Mesendoderm (in vitro differentiated cells): Measurements from ENCODE around the gene GMCL1.
"Not testable (repeated sequence)": the region's sequence is repeated elsewhere in the genome, so short reads cannot be mapped to it uniquely, and the experiment has no call there.

ENCODE experiments used
- DNase-seq: peaks from one replicate; pipeline ENCODE4 v3.0.0; 2013
- H2AK5ac ChIP-seq: 2 replicates; pipeline ENCODE4 v1.6.1; 2013; ENCODE audit warnings: low read length, inconsistent platforms
- H2BK120ac ChIP-seq: 2 replicates; pipeline ENCODE4 v1.6.1; 2013; ENCODE audit warnings: low read depth, mild to moderate bottlenecking, low read length, moderate library complexity, mixed read lengths
- H2BK15ac ChIP-seq: replicated peaks from 2 replicates; pipeline ENCODE4 v1.6.1; 2013; ENCODE audit warnings: low read depth, mild to moderate bottlenecking, moderate library complexity
- H2BK5ac ChIP-seq: 2 replicates; pipeline ENCODE4 v1.6.1; 2013; ENCODE audit warnings: low read length, inconsistent platforms
- H3K18ac ChIP-seq: 2 replicates; pipeline ENCODE4 v1.6.1; 2013; ENCODE audit warnings: mild to moderate bottlenecking, low read length, mixed read lengths
- H3K23ac ChIP-seq: one replicate; pipeline ENCODE4 v1.6.1; 2013; ENCODE audit warnings: low read length
- H3K27ac ChIP-seq: 2 replicates; pipeline ENCODE4 v1.5.1; 2013; ENCODE audit warnings: low read depth, mild to moderate bottlenecking, inconsistent platforms, low read length, moderate library complexity
- H3K27me3 ChIP-seq: 2 replicates; pipeline ENCODE4 v1.6.1; 2013; ENCODE audit warnings: low read length, control low read depth, mild to moderate bottlenecking, inconsistent platforms; ENCODE audit not compliant: insufficient read depth, poor library complexity
- H3K36me3 ChIP-seq: 2 replicates; pipeline ENCODE4 v1.6.1; 2013; ENCODE audit warnings: low read length, inconsistent platforms; ENCODE audit not compliant: control insufficient read depth, insufficient read depth
- H3K4ac ChIP-seq: one replicate; pipeline ENCODE4 v1.6.1; 2013; ENCODE audit warnings: low read depth, mild to moderate bottlenecking, low read length, moderate library complexity
- H3K4me1 ChIP-seq: 2 replicates; pipeline ENCODE4 v1.6.1; 2013; ENCODE audit warnings: low read depth, low read length, inconsistent platforms; ENCODE audit not compliant: control insufficient read depth
- H3K4me2 ChIP-seq: 2 replicates; pipeline ENCODE4 v1.6.1; 2013; ENCODE audit warnings: low read length
- H3K4me3 ChIP-seq: 2 replicates; pipeline ENCODE4 v1.5.1; 2013; ENCODE audit warnings: mild to moderate bottlenecking, low read length
- H3K56ac ChIP-seq: one replicate; pipeline ENCODE4 v1.6.1; 2013; ENCODE audit warnings: low read length
- H3K79me1 ChIP-seq: 2 replicates; pipeline ENCODE4 v1.6.1; 2013; ENCODE audit warnings: low read length, inconsistent platforms
- H3K79me2 ChIP-seq: 2 replicates; pipeline ENCODE4 v1.6.1; 2013; ENCODE audit warnings: mild to moderate bottlenecking, low read length; ENCODE audit not compliant: control insufficient read depth, insufficient read depth
- H3K9ac ChIP-seq: 2 replicates; pipeline ENCODE4 v1.6.1; 2013; ENCODE audit warnings: low read length, inconsistent platforms
- H4K5ac ChIP-seq: one replicate; pipeline ENCODE4 v1.6.1; 2013; ENCODE audit warnings: low read length
- H4K8ac ChIP-seq: one replicate; pipeline ENCODE4 v1.6.1; 2013; ENCODE audit warnings: low read depth, mild to moderate bottlenecking, control low read depth, low read length, moderate library complexity
- WGBS: extraction: QIAGEN DNeasy Blood & Tissue Kit; methylation state at CpG from one replicate; pipeline ENCODE4 v1.1.7; 2013; ENCODE audit warnings: low lambda C conversion rate, missing lambda C conversion rate; ENCODE audit not compliant: insufficient coverage; ENCODE audit errors: extremely low coverage; 5-methylcytosine and 5-hydroxymethylcytosine counted together

GMCL1 gene

DNA sequence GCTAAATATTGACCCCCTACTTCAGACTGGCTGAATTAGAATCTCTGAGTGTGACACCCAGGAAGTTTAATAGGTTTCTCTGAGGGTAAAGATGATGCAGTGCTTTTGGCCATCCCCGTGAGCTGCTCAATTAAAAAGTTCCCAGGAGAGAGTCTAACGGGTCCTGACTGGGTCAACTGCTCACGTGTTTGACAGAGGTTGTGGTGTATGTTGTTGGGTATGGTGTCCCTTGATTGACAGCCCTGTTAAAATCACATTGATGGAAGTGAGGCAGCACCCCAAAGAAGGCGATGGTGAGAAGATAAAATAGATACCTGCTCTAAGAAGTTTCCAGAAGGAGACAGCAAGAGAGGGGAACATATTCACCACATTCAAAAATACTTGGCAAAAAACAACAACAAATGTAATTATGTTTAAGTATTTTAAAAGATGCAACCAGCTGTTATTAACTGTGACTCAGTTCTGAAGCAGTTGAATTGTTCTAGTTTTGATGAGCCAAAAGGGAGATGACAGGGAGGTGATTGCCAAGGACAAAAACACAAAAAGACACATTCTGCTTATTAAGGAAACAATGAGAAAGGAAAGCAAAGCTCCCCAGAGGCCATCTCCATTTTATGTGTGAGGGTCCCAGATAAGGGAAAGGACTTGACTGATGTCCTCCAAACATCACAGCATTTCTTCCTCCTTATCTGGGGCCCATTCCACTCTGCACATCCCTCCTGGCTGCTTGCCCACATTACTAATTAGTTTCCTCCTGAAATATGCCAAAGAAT lies 11.5 kb upstream of the GMCL1 start:
- Histone ChIP-seq H3K36me3 (no peaks in the 10 kb centered on the region), H3K18ac (peak overlapping the region; percentile 80), H3K79me2 (no peaks in the 10 kb centered on the region), H3K79me1 (no peaks in the 10 kb centered on the region), H2AK5ac (no peak overlapping the region), H2BK5ac (no peak overlapping the region), H3K27me3 (no peaks in the 10 kb centered on the region), H3K4ac (no peak overlapping the region), H3K4me3 (no peak overlapping the region), H3K23ac (no peak overlapping the region), H2BK15ac (no peak overlapping the region), H3K56ac (peak overlapping the region; percentile 18), H3K4me2 (no peak overlapping the region), H4K5ac (no peak overlapping the region), H3K9ac (no peak overlapping the region), H3K27ac (peak overlapping the region; percentile 38), H2BK120ac (no peak overlapping the region), H4K8ac (no peak overlapping the region), H3K4me1 (no peaks in the 10 kb centered on the region)
- no CpG with 5 or more reads among the region's 4 CpGs for WGBS
- no peak for DNase-seq

DNA sequence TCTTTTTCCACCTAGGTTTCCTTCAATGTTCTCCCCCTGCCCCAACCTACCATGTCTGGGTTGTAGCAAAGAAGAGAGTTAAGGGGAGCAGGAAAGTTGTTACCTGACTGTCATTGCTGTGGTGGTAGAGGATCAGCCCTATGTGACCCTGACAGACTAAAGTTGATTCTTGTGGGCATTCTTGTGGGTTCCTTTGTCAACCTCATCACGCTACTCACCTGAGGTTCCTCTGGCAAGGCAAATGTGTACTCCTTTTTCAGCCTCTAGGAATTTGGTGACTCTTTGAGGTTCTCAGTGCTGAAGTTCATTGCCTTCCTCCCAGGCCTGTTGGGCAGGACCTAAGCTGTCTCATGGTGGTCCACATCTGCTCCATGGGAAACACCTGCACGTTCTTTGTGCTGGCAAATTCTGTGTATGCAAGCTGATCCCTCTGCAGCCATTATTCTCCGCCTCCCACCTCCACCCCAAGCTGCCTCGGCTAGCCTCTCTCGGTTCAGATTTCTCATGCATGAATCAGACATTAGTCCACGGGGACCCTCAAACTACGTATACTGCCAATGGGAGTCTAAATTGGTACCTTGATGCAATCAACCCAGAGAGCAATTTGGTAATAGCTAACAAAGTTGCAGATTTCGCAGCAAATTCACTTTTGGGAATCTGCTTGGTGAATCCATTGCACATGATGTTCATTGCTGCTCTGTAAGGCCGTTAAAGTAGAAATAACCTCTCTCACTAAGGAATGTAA lies 1.5 kb upstream of the GMCL1 start:
- Histone ChIP-seq H3K4me3 (no peak overlapping the region), H3K4ac (no peak overlapping the region), H2BK120ac (no peak overlapping the region), H2AK5ac (no peak overlapping the region), H3K79me1 (peaks cover 11% of the 10 kb centered on the region), H3K4me1 (no peaks in the 10 kb centered on the region), H3K4me2 (no peak overlapping the region), H2BK5ac (no peak overlapping the region), H3K79me2 (peaks cover 14% of the 10 kb centered on the region), H3K36me3 (no peaks in the 10 kb centered on the region), H2BK15ac (no peak overlapping the region), H4K8ac (no peak overlapping the region), H3K27me3 (no peaks in the 10 kb centered on the region), H3K18ac (no peak overlapping the region), H3K9ac (no peak overlapping the region), H4K5ac (no peak overlapping the region), H3K23ac (no peak overlapping the region), H3K56ac (no peak overlapping the region), H3K27ac (no peak overlapping the region)
- no CpG with 5 or more reads among the region's 9 CpGs for WGBS
- DNase-seq: no peak

DNA sequence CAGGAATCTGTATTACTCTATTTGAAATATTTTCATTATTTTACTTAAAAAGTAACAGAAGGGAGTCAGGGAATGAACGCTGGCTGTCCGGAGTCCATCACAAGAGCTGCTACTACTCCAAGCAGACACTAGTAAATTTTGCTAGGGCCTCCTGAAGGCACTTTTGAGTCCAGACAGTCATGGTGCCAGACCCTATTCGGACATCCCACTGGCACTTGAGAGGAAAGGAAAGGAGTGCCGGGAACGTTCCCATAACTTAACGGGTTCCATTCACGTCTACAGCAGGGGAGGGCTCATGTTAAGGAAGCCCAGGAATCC lies 563 bp upstream of the GMCL1 start:
- DNase-seq: no peak
- H4K5ac ChIP-seq: no peak overlapping the region
- H3K4me2 ChIP-seq: peak overlapping the region; percentile 81
- H3K9ac ChIP-seq: peak overlapping the region; percentile 95
- H2BK5ac ChIP-seq: no peak overlapping the region
- H2BK15ac ChIP-seq: no peak overlapping the region
- H3K4ac ChIP-seq: no peak overlapping the region
- H3K79me1 ChIP-seq: peaks cover 11% of the 10 kb centered on the region
- no peaks in the 10 kb centered on the region for H3K36me3 ChIP-seq
- peaks cover 17% of the 10 kb centered on the region for H3K79me2 ChIP-seq
- no peak overlapping the region for H3K23ac ChIP-seq
- WGBS: no CpG with 5 or more reads among the region's 7 CpGs
- H2AK5ac ChIP-seq: no peak overlapping the region
- H4K8ac ChIP-seq: no peak overlapping the region
- peak overlapping the region; percentile 92 for H3K56ac ChIP-seq
- H2BK120ac ChIP-seq: no peak overlapping the region
- H3K4me3 ChIP-seq: peak overlapping the region; percentile 78
- H3K18ac ChIP-seq: peak overlapping the region; percentile 42
- no peaks in the 10 kb centered on the region for H3K27me3 ChIP-seq
- peak overlapping the region; percentile 72 for H3K27ac ChIP-seq
- H3K4me1 ChIP-seq: no peaks in the 10 kb centered on the region

DNA sequence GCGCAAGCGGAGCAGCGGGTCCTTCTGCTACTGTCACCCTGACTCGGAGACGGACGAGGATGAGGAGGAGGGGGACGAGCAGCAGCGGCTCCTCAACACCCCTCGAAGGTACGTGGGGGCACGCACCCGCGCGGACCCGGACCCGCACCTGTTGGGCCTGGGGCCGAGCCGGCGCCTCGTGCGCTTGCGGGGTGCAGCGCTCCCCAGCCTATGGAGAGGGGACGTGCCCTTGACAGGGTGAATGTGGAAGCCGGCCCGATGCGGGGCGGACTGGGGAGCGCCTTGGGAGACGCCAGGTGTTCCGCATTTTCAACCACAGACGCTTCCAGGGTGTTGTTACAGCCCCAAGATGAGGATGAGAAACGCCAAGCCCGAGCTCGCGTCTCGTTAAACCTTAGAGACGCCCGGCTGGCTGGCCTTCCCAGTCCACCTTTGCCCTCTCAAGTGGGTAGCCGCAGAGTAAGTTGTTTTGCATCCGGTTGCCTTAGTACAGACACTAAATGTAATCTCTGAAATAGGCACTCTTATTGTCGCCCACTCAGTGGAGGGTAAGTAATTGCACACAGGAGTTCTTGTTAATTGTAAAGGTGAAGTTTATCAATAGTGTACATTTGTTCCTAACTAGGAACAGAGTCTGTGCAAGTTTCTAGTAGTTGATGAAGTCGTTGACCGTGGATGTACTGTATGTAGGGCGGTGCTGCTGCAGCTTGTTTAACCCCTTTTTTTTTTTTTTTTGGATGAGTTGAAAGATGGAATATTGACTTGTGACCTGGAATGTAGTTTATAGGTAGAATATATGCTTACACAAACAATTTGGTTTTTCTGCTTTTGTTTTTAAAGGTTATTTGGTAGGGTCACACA lies 815 bp downstream of the GMCL1 start:
- Histone ChIP-seq H2AK5ac (no peak overlapping the region), H3K56ac (peak overlapping the region; percentile 87), H3K4ac (no peak overlapping the region), H2BK15ac (no peak overlapping the region), H3K36me3 (no peaks in the 10 kb centered on the region), H3K27ac (no peak overlapping the region), H3K4me3 (peak overlapping the region; percentile 83), H2BK120ac (no peak overlapping the region), H4K5ac (no peak overlapping the region), H4K8ac (no peak overlapping the region), H3K18ac (no peak overlapping the region), H3K4me2 (peak overlapping the region; percentile 74), H3K27me3 (no peaks in the 10 kb centered on the region), H3K79me2 (peaks cover 21% of the 10 kb centered on the region), H2BK5ac (no peak overlapping the region), H3K23ac (peak overlapping the region; percentile 83), H3K79me1 (peaks cover 13% of the 10 kb centered on the region), H3K9ac (peak overlapping the region; percentile 85), H3K4me1 (no peaks in the 10 kb centered on the region)
- WGBS: no CpG with 5 or more reads among the region's 45 CpGs
- peak; percentile 46 for DNase-seq

DNA sequence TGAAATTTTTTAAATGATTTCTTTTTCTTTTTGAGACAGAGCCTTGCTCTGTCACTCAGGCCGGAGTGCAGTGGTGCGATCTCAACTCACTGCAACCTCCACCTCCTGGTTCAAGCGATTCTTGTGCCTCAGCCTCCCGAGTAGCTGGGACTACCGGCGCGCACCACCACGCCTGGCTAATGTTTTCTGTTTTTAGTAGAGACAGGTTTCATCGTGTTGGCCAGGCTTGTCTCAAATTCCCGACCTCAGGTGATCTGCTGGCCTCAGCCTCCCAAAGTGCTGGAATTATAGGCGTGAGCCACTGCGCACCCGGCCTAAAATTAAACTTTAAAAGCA lies 1.4 kb downstream of the GMCL1 start:
- H3K4ac ChIP-seq, H2BK120ac ChIP-seq, H3K4me3 ChIP-seq, H3K36me3 ChIP-seq, H3K4me1 ChIP-seq, H2AK5ac ChIP-seq, H3K27ac ChIP-seq, H3K18ac ChIP-seq, H3K27me3 ChIP-seq, H4K8ac ChIP-seq, H2BK5ac ChIP-seq, H4K5ac ChIP-seq, H3K23ac ChIP-seq, DNase-seq, H2BK15ac ChIP-seq, H3K4me2 ChIP-seq: not testable (repeated sequence)
- Histone ChIP-seq H3K9ac (peak overlapping the region; percentile 41), H3K79me1 (peaks cover 15% of the 10 kb centered on the region), H3K56ac (peak overlapping the region; percentile 10), H3K79me2 (peaks cover 23% of the 10 kb centered on the region)
- WGBS: no CpG with 5 or more reads among the region's 13 CpGs
